IPS DF 6.9 (cell line): Measurements from ENCODE around the gene SPOPL.

Experiments used
- DNase-seq: peaks from one replicate; pipeline ENCODE4 v3.0.0-alpha.2; 2013; ENCODE audit warnings: low read depth, low spot score
- H3K27ac ChIP-seq: one replicate; pipeline ENCODE4 v1.5.1; 2013; ENCODE audit warnings: low read length, control low read depth
- H3K27me3 ChIP-seq: 2 replicates; pipeline ENCODE4 v1.6.1; 2013; ENCODE audit warnings: mild to moderate bottlenecking, low read length; ENCODE audit not compliant: control insufficient read depth, insufficient read depth
- H3K36me3 ChIP-seq: 2 replicates; pipeline ENCODE4 v1.6.1; 2013; ENCODE audit warnings: low read length; ENCODE audit not compliant: control insufficient read depth, insufficient read depth
- H3K4me1 ChIP-seq: 2 replicates; pipeline ENCODE4 v1.6.1; 2013; ENCODE audit warnings: low read length; ENCODE audit not compliant: control insufficient read depth, insufficient read depth
- H3K4me3 ChIP-seq: 2 replicates; pipeline ENCODE4 v1.5.1; 2013; ENCODE audit warnings: mild to moderate bottlenecking, low read length
- H3K9me3 ChIP-seq: 2 replicates; pipeline ENCODE4 v1.6.1; 2013; ENCODE audit warnings: low read length, inconsistent platforms; ENCODE audit not compliant: control insufficient read depth, insufficient read depth
- WGBS: extraction: QIAGEN DNeasy Blood & Tissue Kit; methylation state at CpG from one replicate; pipeline ENCODE4 v1.1.7; 2013; ENCODE audit warnings: mixed read lengths, missing lambda C conversion rate; ENCODE audit not compliant: insufficient read length, insufficient coverage; 5-methylcytosine and 5-hydroxymethylcytosine counted together

Gene SPOPL

DNA sequence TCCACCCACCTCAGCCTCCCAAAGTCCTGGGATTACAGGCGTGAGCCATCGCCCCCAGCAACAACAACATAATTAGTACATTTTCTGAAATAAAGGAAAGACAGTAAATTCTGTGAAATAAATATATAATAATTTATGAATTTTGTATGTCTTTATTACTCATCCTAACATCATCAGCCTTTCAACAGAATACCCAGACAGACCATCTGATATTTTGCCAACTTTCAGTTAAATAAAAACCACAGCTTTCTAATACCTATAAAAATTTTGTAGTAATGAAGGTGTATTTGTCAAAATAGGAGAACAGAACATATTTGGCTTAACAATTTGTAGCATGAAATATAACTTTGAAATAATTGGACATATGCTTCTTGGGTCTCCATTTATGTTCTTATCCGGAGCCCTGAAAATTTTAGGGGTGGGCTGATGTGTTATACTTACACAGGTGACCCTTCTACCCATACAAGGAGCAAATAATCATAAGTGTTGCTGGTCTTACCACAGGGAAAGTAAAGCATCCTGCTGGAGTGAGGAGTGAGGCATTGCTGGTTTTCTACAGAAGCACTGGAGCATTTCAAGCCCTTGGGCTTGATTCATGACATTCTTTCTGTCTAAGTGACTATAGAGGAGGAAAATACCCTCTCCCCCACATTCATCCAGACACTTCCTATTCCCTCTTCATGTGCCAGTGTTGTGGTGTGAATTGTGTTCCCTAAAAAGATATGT is 99.3 kb downstream of the SPOPL start:
- Histone ChIP-seq H3K9me3 (no peaks in the 10 kb centered on the region), H3K36me3 (no peaks in the 10 kb centered on the region), H3K4me1 (no peaks in the 10 kb centered on the region), H3K27me3 (no peaks in the 10 kb centered on the region), H3K27ac (no peak overlapping the region), H3K4me3 (no peak overlapping the region)
- WGBS = no CpG with 5 or more reads among the region's 3 CpGs
- DNase-seq = no peak

DNA sequence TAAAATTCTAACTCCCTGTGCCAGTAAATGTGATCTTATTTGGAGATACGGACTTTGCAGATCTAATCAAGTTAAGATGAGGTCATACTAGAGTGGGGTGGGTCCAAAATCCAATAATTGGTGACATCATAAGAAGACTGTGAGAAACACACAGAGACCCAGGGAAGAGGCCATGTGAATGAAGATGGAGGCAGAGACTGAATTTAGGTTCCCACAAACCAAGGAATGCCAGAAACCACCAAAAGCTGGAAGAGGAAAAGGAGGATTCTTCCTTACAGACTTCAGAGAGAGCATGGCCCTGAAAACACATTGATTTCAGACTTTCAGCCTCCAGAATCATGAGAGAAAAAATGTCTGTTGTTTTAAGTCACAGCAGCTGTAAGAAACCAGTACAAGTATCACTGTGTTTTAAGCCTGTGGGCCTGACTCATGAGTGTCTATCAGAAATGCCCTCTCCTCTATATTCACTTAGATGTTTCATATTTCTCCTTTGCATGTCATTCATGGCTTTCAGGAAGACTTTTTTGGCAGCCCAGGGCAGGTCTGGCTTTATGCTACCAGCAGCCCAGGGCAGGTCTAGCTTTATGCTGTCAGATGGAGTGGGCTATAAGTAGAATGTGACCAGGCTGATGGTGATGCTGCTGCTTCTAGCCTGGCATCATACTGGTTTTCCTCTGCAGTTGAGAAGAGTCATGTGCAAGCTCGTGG is 100.0 kb downstream of the SPOPL start:
- DNase-seq = no peak
- H3K27me3 ChIP-seq = no peaks in the 10 kb centered on the region
- no peaks in the 10 kb centered on the region for H3K9me3 ChIP-seq
- no peak overlapping the region for H3K27ac ChIP-seq
- H3K36me3 ChIP-seq = no peaks in the 10 kb centered on the region
- H3K4me1 ChIP-seq = no peaks in the 10 kb centered on the region
- H3K4me3 ChIP-seq = no peak overlapping the region
- no CpG with 5 or more reads among the region's 2 CpGs for WGBS

DNA sequence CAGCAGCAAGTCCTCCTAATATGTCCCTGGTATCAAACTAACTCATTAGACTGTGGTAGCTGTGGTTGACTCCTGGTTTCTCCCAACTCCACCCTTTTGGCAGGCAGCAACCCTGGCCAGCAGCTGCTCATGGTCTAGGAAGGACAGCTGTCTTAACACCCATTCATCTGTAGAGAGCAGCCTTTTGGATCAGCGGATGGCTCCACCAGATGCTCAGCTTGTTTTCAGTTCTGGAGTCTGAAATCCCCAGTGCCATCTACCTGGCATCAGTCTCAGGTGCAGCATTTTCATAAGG is 100.5 kb downstream of the SPOPL start:
- no CpG with 5 or more reads among the region's 1 CpG for WGBS

DNA sequence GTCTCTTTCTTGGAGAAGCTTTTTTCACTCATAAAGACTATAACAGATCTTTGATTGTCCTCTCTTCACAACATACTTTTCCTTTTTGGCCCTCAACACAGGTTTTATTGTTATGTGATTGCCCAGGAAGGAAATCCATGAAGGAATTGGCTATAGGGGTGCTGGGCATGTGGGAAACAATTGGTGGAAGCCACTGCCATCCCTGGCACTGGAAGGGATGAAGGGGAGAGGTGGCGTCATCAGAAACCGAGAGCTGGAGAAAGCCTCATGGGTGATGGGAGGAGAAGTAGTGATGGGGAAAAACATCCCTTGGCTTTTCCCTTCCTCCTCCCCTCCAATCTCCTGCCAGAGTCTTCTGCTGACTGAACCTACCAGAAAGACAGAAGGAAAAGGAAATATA is 106.2 kb downstream of the SPOPL start:
- no peak overlapping the region for H3K4me3 ChIP-seq
- H3K9me3 ChIP-seq = no peaks in the 10 kb centered on the region; the same call in 1 of the 2 replicates
- no peaks in the 10 kb centered on the region for H3K27me3 ChIP-seq
- no CpG with 5 or more reads among the region's 2 CpGs for WGBS
- no peak overlapping the region for H3K27ac ChIP-seq
- H3K36me3 ChIP-seq = no peaks in the 10 kb centered on the region
- DNase-seq = no peak
- no peaks in the 10 kb centered on the region for H3K4me1 ChIP-seq

More for the DNA sequence above, 100.5 kb downstream of the SPOPL start:
- no peaks in the 10 kb centered on the region for H3K36me3 ChIP-seq
- no peak for DNase-seq
- H3K27ac ChIP-seq = no peak overlapping the region
- no peak overlapping the region for H3K4me3 ChIP-seq
- H3K9me3 ChIP-seq = no peaks in the 10 kb centered on the region
- no peaks in the 10 kb centered on the region for H3K27me3 ChIP-seq
- H3K4me1 ChIP-seq = no peaks in the 10 kb centered on the region

DNA sequence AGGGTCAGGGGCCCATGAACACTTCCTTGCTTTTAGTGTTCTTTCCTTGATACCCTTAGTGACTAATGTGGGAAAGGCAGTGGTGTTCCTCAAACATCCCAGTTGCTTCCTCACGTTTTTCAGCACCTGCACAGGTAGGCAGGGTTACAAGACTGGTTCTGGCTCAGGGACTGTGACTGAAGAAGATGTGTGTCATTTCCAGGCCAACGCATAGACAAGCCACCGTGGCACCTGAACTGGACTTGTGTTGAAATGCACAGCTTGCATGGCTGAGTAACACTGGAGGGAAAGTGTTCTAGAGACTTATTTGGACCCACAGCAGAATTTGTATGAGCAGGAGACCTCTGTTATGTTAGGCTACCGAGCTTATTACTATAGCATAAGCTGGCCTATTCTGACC is 107.9 kb downstream of the SPOPL start:
- no peaks in the 10 kb centered on the region for H3K27me3 ChIP-seq
- H3K9me3 ChIP-seq = no peaks in the 10 kb centered on the region; the same call in 1 of the 2 replicates
- DNase-seq = no peak
- no peaks in the 10 kb centered on the region for H3K36me3 ChIP-seq
- no peak overlapping the region for H3K4me3 ChIP-seq
- no peaks in the 10 kb centered on the region for H3K4me1 ChIP-seq
- H3K27ac ChIP-seq = no peak overlapping the region
- WGBS = no CpG with 5 or more reads among the region's 4 CpGs

DNA sequence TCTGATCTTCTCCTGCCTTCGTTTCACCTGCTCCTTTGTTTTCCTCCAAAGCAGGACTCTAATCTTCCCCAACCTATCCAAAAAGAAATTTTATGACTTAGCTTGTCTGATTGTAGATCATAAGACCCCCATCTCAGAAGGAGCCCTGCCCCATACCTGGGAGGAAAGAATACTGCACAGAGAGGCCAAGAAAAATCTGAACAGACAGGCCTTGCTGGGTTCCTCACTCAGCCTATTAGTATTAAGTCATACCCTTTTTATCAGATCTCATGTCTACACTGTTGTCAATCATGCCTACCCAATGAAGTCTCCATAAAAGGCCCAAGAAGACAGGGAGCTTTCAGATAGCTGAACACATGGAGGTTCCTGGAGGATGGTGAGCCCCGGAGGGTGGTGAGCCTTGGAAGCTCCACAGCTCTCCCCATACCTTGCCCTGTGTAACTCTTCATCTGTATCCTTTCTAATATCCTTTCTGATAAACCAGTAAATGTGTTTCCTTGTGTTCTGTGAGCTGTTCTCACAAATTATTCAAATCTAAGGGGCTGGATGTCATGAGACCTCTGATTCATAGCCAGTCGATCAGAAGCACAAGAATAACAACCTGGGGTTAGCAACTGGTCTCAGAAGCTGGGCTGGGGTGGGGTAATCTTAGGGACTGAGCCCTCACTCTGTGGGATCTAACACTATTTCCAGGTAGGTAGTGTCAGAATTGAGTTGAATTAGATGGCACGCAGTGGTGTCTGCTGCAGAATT is 108.8 kb downstream of the SPOPL start:
- no CpG with 5 or more reads among the region's 4 CpGs for WGBS
- H3K36me3 ChIP-seq = no peaks in the 10 kb centered on the region
- no peaks in the 10 kb centered on the region; the same call in 1 of the 2 replicates for H3K9me3 ChIP-seq

DNA sequence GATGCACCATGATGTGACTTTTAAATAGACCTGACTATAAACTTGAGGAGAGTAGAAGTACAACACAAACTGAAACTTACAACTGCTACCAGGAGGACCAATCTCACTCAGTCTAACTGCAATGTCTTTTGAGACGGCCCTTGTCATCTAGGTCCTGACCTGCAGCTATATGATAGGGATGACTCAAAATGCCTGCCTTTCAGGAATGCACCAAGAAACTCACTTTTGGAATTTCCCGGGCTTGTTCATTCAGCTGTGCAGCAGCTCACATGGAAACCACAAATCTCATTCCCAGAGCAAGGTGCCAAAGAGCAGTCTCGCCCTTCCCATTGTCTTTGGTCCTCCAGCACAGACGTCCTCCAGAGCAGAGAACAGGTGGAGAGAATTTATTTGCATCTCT is 113.7 kb downstream of the SPOPL start:
- H3K9me3 ChIP-seq = no peaks in the 10 kb centered on the region
- H3K36me3 ChIP-seq = no peaks in the 10 kb centered on the region
- H3K4me1 ChIP-seq = no peaks in the 10 kb centered on the region
- no peaks in the 10 kb centered on the region for H3K27me3 ChIP-seq
- no CpG with 5 or more reads among the region's 4 CpGs for WGBS
- DNase-seq = no peak
- H3K4me3 ChIP-seq = no peak overlapping the region
- H3K27ac ChIP-seq = no peak overlapping the region

More for the DNA sequence above, 108.8 kb downstream of the SPOPL start:
- no peaks in the 10 kb centered on the region for H3K4me1 ChIP-seq
- no peak overlapping the region for H3K27ac ChIP-seq
- H3K4me3 ChIP-seq = no peak overlapping the region
- DNase-seq = no peak
- no peaks in the 10 kb centered on the region for H3K27me3 ChIP-seq

DNA sequence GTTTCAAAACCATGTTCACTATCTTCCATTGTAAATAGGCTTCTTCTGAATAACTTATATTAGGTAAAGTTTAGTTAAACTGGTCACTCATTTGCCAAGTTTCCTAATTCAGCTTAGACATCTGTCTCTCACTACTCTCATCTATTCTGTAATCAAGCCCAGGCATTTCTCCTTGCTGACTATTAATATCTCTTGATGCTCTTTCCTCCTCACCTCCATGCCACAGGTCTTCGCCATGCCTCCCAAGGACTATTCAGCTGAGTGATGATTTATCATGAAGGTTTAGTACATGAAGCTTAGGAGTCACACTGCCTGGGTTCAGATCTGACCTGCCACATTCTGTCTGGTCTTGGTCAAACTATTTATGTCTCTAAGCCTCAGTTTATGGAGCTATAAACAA is 115.5 kb downstream of the SPOPL start:
- Histone ChIP-seq H3K9me3 (no peaks in the 10 kb centered on the region), H3K27ac (no peak overlapping the region), H3K4me1 (no peaks in the 10 kb centered on the region), H3K4me3 (no peak overlapping the region), H3K36me3 (no peaks in the 10 kb centered on the region), H3K27me3 (no peaks in the 10 kb centered on the region)
- no CpG with 5 or more reads among the region's 1 CpG for WGBS
- DNase-seq = no peak

DNA sequence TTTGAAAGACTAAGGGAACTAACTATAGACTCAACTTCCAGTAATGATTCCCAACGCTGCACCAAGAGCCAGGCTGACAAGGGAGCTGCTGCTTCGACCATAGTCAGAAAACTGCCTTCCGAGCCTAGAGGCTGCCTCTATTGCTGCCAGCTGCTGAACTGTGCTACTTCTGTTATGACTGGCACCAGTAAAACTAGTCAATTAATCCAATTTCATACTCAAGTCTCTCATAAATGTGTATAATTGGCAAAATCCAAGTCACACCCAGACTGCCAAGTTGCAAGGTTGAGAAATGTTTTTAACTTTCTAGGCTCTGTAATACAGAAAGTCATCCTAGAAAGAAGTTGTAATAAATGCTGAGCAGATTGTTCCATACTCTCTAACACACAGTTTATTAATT is 117.4 kb downstream of the SPOPL start:
- no CpG with 5 or more reads among the region's 3 CpGs for WGBS
- H3K36me3 ChIP-seq = no peaks in the 10 kb centered on the region
- no peaks in the 10 kb centered on the region for H3K9me3 ChIP-seq
- no peak overlapping the region for H3K27ac ChIP-seq
- H3K27me3 ChIP-seq = no peaks in the 10 kb centered on the region
- no peaks in the 10 kb centered on the region for H3K4me1 ChIP-seq
- H3K4me3 ChIP-seq = no peak overlapping the region
- no peak for DNase-seq

DNA sequence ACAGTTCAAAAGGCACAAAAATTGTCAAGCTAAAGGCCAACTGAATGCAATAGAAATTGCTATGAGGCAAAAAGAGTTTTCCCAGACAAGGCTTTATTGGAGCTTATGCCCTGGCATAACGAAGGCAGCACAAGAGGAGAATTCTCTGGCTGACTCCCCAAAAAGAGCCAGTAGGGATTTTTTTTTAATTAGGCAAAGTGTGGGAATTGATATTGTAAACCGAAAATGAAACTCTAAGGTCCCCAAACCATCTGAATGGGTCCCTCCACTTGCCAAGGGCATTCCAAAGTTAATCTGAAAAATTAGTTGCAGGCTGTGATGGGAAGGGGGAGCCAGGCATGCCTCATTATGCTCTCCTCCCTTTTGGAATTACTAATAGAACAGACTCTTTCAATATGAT is 118.9 kb downstream of the SPOPL start:
- Histone ChIP-seq H3K4me1 (no peaks in the 10 kb centered on the region), H3K27me3 (no peaks in the 10 kb centered on the region), H3K36me3 (no peaks in the 10 kb centered on the region), H3K9me3 (no peaks in the 10 kb centered on the region), H3K27ac (no peak overlapping the region), H3K4me3 (no peak overlapping the region)
- no peak for DNase-seq
- WGBS = no CpG with 5 or more reads among the region's 2 CpGs
